ENCODE measurements around the gene COL9A2.
A peak's percentile ranks its signal among the peaks of the same experiment; 100 is the strongest.

Gene COL9A2

DNA sequence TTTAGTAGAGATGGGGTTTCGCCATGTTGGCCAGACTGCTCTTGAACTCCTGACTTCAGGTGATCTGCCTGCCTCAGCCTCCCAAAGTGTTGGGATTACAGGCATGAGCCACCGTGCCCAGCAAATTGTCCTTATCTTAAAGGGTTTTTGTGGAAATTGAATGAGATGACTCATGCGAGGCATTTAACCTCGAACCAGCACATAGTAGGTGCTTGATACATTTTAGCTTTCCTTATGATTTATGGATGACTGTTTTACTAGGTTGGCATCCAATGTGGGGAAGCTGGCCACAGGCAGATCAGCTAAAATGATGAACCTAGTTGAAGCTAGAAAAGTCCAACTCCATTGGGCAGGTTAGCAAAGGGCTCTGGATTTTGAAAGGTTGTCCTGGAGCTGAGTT is 1.4 kb upstream of the COL9A2 start:
- no peak for DNase-seq (ENCODE audit: low read depth in 2 of 2)

DNA sequence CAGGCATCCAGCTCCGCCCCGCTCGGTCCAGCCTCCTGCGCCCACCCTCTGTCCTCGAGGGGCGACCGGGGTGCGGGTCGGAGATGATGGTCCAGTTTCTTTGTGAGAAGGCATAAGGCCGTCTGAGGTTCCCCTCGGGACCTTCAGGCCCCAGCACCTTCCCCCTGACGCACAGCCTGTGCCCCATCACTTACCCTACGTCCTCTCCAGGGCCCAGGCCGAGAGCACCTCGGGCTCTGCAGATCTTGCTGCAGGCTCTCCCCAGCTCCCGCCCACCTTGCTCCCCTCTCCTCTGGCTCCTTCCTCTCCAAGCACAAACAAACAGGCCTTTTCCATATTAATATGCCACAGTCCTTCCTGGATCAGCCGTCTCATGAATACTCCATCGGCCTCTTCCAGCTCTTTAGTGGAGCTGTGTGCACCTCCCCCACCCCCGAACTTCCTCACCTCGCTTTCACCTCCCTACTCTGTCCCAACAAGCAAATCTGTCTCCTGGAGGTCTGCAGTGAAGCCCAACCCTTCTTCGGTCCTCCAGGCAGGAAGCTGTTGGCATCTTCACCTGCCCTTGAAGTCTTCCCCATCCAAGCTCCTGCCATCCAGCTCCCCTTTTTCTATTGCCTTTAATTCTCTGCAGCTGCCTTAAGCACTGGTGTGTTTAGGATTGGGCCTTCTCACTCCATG is 448 bp upstream of the COL9A2 start:
- no peak for DNase-seq (ENCODE audit: low read depth in 2 of 2)

DNA sequence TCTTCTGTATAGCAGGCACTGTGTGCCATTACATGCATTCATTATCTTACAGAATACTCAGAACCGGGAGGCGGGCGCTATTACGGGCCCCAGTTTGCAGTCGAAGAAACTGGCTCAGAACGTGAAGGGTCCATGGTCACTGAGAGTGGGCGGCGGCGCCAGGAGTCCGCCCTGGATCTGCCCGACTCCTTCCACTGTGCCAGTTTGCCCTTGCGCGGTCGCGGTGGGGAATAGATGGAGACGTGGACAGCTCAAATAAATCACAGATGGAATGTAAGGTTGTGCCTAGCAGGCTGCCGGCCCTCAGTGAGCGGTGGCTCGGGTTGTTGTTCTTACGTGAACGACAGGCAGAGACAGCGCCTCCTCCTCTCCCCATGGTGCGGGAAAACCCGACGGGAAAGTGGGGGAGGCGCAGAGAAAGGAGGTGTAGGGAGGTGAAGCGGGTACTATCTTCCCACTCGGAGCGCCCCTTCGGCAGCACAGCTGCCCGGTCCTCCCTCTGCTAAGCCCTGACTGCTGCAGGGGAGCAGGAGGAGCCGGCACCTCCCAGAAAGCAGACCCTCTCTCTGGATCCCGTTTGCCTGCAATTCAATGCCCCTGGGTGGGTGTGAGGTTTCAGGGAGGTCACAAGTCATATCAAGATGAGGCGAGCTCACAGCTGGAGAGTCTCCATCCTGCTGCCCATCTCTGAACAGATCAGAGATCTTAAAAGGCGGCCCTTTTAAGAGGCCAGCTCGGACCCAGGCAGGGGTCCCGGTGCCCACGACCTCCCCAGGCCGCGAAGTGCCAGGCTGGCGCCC is 1.1 kb downstream of the COL9A2 start:
- DNase-seq (ENCODE audit: low read depth in 2 of 2), result no peak

DNA sequence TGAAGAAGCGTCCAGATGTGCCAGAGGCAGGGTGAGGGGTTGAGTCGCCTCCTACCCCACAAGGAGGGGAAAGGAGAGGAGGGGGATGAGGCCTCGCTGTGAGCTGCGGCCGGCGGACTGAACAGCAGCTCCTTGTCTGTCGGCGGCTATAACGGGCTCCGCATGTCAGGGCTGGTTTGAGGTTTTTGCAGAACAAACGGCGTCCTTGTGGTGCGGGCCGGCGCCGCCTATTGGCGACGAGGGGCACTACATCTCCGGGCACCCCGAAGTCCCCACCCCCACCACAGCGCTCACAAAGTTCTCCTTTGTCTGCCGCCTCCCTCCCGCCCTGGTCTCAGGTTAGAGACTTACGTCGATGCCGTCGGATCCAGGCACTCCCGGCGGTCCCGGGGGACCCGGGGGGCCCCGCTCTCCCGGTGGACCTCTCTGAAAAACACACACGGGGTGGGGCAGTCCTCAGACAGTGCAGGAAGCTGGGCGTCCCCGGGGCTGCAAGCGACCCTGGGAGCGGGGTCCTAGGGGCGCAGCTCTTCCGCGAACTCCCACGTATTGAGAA is 1.8 kb downstream of the COL9A2 start:
- peak; percentile 57 to 66 for DNase-seq (ENCODE audit: low read depth in 2 of 2)

DNA sequence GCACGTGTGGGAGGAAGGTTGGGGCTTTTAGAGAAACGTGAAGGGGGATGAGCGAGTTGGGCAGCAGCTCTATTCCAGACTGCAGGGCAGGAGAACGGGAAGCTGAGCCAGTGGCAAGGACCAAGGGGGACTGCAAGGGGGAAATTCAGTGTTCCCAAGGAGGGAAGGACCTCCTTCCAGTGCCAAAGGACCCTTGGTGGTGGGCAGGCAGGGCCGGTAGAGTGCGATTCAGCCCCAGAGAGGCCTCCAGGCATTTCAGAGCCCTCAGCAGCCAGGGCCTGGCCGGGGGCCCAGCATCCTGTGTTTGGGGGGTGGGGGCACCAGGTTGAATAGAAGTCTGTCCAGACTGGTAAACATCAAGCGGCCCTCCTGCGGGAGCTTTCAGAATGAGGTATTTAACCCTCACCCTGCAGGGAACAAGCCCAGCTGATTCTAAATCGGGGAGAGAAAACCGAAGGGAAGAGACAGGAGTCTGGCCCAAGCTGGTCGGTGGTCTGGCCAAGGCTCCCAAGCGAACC is 2.3 kb downstream of the COL9A2 start:
- no peak for DNase-seq (ENCODE audit: low read depth in 2 of 2)

DNA sequence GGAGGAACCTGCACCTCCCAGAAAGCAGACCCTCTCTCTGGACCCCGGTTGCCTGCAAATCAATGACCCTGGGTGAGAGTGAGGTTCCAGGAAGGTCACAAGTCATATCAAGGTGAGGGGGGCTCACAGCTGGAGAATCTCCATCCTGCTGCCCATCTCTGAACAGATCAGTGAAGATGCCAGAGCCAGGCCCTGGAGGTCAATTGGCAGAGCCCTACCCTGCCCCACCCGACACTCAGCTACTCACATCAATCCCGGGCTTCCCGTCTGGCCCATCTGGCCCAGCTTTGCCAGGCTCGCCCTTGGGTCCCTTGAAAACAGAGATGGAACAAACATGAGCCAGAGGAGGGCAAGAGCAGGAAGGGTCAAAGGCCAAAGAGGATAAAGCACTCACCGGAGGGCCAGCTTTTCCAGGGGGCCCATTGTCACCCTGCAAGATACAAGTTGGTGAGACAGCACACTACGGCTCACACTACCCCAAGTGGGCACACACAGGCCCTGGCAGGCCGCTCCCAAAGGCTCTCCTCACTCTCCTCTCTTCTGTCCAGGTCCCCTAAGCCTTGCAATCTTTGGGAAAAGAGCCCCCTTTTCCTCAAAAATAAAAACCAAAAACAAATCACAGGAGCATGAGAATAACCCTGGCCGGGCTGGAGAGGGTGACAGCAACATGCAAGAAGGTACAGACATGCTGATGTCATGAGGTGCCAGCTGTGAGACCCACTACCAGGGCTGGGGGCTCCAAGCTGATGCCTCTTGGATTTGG is 2.9 kb downstream of the COL9A2 start:
- no peak for DNase-seq (ENCODE audit: low read depth in 2 of 2)

DNA sequence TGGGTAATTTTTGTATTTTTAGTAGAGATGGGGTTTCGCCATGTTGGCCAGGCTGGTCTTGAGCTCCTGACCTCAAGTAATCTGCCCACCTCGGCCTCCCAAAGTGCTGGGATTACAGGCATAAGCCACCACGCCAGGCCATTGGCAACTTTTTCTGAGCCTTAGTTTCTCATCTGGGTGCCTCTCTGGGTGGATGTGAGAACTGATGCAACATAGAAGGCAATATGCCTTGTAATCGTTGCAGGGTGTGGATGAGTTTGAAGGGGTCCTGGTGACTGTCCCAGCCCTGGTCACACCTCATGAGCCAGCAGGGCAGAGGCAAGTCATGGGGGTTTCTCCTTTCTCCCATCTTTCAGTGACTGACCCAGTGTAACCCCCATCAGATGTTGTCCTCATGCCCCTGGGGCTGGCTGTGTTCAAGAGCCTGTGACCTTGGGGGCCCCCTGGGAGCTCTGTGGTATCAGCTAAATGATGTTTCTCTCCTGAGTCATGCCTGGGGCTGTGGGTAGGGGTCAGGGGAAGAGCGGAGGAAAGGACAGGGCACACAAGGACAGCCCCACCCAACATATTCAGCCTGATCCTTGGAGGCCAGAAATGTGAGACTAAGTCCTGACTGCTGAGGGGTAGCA is 3.6 kb downstream of the COL9A2 start:
- no peak for DNase-seq (ENCODE audit: low read depth in 2 of 2)

DNA sequence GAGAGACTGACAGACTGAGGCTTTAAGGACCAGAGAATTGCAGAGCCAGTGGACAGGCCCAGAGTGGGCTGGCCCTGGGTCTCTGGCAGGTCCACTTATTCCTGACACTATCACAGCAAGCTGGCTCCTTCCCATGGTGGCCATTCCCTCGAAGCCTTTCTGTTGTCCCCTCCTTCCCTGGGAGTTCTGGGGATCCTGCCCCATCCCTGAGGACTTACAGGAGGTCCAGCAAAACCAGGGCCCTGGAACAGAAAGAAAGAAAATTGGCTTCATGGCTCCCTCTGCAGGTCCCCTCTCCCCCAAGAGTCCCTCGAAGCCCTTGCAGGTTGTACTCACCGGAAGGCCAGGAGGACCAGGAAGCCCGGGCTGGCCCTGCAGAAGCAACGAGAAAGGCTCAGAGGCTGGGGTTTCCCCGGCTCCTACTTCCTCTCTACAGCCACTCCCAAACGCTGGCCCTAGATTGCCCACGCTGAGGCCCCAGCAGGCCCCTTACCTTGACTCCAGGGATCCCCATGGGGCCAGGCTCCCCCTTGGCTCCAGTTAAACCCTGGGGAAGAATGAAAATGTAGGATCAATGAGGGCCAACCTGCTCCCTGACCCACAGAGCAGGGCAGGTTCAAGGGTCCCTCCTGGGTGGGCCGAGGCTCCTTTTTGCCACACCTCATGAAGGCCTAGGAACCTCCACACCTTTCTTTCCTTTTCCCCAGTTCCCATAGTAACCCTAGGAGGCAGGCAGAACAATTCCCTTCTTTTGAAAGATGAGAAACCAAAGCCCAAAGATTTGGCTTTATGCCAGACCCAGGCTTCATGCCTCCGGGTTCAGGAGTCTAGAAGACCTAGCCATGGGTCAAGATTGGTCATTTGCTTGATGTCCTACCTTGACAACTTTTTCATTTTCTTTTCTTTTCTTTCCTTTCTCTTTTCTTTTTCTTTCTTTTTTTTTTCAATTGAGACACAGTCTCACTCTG is 4.6 kb downstream of the COL9A2 start:
- no peak for DNase-seq (ENCODE audit: low read depth in 2 of 2)

DNA sequence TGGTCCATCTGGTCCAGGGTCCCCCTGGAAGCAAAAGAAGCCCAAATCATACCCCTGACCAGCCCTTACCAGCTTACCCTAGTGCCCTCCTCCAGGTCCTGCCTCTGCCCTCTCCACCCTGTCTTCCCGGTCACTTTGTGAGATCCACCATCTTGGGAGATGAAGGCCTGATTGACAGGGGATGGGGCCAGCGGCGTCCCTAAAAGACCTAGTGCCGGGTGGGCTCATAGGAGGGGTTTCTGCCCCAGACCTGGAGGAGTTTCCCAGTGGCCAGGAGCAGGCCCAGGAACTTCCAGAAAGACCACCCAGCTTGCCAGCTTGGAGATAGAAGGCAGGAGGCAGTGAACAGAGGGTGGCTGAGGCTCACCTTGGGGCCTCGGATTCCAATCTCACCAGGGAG is 5.4 kb downstream of the COL9A2 start:
- no peak for DNase-seq (ENCODE audit: low read depth in 2 of 2)

DNA sequence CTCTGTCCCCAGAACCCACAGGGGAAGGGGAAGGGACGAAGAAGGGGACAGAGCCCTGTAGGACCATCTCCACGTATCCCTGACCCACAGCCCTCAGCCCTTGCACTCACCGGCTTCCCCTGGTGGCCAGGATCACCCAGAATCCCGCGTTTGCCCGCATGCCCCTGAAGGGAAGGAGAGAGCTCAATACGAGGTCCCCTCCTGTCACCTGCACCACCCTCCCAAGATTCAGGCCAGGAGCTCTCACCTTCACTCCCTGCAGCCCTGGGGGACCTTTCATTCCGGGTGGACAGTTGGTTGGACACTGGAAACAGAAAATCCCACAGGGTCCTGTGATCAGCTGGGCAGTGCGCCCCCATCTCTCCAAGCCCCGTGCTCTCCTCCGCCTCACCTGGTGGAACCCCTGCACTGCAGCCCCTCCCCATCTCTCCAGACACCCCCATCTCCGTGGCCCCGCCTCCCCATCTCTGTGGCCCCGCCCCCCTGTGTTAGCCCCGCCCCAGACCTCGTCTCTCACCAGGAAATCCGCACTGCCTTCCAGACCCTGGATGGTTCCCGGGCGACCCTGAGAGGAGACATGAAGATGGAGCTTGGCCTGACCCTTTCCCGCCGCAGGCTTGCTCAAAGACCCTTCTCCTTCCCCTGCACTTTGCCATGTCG is 6.0 kb downstream of the COL9A2 start:
- DNase-seq (ENCODE audit: low read depth in 2 of 2), result no peak

DNA sequence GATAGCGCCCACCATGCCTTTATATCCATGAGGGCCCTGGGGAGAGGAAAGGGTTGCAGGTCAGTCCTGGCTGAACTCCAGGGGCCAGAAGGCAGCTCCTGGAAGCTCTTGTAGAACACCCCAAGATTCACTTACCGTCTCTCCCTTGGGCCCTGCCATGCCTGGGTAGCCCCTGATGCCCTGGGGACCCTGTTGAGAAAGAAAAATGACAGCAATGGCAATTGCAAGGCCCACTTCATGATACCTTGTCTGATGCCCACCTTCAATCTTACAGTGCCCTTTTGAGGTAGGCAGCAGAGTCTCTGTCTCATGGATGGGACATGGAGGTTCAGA is 7.0 kb downstream of the COL9A2 start:
- no peak for DNase-seq (ENCODE audit: low read depth in 2 of 2)

DNA sequence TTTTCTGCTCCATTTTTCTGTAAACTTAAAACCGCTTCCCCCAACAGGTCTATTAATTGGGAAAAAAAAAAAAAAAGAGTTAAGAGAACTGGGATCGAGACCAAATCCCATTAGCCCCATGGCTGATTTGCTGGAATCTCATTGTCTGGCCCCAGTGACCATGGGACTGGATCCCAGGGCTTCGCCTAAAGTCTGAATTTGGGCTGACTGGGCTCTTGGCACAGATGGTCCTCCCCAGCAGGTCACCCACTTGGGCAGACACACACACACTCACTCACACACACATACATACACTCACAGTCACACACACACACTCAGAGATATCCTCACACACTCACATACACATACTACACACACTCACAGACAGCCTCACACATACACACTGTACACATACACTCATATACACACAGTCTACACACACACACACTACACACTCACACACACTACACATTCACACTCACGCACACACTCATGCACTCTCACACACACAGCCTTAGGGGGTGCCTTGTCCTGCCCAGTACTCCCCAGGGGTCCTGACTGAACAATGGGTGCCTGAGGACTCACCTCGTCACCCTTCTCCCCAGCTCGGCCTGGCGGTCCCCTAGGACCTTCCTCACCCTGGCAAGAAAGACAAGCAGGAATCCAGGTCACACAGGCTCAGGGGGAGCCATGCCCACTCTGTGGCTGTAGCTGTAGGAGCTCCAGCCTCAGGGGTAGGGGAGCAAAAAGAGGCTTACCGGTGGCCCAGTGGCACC is 7.5 kb downstream of the COL9A2 start:
- DNase-seq (ENCODE audit: low read depth in 2 of 2), result no peak

DNA sequence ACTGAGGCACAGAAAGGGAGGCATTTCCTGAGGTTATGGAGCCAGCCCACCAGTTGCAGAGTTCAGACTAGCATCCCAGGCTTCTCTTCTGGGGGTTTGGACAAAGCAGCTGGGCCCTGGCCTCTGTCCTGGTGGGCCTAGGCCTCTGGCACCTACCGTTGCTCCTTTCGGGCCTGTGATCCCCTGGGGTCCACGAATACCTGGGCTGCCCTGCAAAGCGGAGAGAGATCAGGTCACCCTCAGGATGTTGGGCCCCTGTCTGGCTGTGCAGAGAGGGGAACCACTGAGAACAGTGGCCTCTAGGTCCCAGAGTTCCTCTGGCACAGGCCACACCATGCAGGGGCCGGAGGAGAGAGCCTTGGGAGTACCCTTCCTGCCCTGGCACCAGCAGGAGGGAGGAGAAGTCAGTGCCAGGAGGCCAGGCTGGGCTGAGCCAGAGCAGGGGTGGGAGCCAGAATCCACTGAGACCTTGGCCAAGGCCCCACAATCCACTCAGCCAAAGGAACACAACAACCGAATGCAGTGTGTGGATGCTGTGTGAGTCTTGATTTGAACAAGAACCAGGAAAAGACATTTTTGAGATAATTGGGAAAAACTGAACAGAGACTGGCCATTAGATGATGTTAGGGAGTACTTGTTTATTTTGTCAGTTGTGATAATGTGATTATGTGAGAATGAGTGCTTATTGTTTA is 8.9 kb downstream of the COL9A2 start:
- no peak for DNase-seq (ENCODE audit: low read depth in 2 of 2)

DNA sequence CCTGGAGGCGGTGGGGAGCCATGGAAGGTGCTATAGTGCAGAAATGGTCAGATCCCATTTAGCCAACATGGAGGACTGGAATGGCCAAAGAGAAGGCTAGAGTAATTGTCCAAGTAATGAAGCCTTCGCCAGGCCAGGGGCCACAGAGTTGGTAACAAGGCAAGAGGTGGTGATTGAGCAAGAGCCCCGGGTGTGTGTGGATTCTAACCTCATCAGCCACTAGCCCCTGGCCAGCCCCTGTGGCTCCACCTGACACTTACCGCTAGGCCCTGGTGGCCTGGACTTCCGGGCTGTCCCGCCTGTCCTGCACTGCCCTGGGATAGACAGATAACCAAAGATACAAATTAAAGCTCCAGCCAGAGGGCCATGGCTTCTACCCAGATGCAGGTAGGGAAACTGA is 9.9 kb downstream of the COL9A2 start:
- no peak for DNase-seq (ENCODE audit: low read depth in 2 of 2)

DNA sequence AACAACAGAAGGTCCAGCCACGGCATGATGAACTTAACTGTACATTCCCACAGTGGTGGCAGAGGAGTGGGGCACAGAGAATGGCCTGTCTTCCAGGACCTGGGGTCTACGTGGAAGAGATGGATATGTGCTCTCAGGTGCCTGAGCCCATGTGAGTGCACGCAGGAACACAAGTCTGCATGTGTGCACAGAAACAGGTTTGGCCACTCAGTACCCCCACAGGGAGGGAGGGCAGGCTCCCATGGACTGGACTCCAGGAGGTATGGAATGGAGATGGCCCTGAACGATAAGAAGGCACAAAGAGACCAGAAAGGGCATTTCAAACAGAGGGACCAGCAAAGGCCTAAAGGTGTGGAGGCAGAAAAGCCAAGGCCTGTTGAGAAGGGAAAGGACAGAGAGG is 10.8 kb downstream of the COL9A2 start:
- DNase-seq (ENCODE audit: low read depth in 2 of 2), result no peak

DNA sequence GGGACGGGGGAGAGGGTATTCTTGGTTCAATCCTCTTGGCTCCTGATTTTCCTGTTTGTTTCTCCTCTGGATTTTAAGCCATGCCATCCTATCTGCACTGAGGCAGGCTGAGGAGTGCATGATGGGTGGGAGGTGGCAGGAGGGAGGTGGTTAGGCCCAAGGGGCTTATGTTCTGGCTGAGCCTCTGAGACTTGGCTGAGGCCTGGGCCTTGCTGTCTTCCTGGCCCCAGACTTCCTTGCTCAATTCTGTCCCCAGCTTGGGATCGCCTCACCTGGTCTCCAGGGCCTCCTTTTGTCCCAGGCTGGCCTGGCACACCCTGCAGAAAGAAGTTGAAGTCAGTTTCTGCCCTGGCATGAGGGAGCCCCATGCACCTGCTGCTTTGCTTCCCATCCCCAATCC is 11.2 kb downstream of the COL9A2 start:
- no peak for DNase-seq (ENCODE audit: low read depth in 2 of 2)

DNA sequence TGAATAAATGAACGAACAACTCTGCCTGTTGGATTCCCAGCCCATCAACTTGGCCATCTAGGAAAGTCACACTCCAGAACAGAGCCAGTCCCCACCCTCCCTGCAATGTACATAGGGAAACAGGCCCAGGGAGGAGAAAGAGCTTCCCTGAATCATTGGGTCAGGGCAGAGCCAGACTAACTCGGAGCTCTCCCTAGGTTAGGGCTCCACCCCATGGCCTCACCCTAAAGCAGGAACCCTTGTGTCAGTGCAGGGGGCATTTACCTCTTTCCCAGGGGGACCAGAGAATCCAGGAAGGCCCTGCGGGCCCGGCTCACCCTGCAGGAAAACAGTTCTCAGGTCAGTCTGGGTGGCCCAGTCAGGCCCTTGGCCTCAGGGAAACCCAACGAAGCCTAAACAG is 11.6 kb downstream of the COL9A2 start:
- no peak for DNase-seq (ENCODE audit: low read depth in 2 of 2)

DNA sequence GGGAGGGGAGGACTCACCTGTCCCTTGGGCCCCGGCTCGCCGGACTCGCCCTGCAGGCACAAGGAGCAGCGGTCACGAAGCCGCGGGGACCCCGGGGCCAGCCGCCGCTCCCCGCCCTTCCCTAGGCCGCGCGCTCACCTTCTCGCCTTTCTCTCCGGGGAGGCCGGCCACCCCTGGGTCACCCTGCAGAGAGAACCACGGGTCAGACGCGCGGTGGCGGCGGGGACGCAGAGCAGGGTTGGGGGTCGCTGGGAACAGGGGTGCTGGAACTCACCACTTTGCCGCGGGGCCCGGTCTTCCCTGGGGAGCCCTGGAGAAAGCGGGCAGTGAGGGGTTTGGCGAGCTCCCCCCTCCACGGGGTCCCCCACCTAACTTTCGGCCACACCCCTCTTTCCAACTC is 13.3 kb downstream of the COL9A2 start:
- DNase-seq (ENCODE audit: low read depth in 2 of 2), result no peak
